K562 (cell line): ENCODE results near the gene PCDHGA8.

ENCODE experiments used
- ATF2 ChIP-seq: sonication (generic); formaldehyde crosslinking; IDR thresholded peaks from 2 replicates; pipeline ENCODE4 v1.8.1; 2022; ENCODE audit warnings: missing genetic modification reagents
- ATF3 ChIP-seq, 2 experiments: fragments of 450-650 bp in 1 of 2; sonication (generic) in 1 of 2; formaldehyde crosslinking in 1 of 2; IDR thresholded peaks in 1 of 2; conservative IDR thresholded peaks in 1 of 2; 2 replicates each; pipeline versions ENCODE4 v1.6.1 to v1.8.1; 2016 to 2023; ENCODE audit warnings: mild to moderate bottlenecking in 2 of 2, moderate library complexity in 2 of 2, inconsistent platforms in 1 of 2, missing genetic modification reagents in 1 of 2
- E2F1 ChIP-seq: sonication (generic); formaldehyde crosslinking; IDR thresholded peaks from 2 replicates; pipeline ENCODE4 v1.8.1; 2023; ENCODE audit warnings: mild to moderate bottlenecking, missing genetic modification reagents, moderate library complexity
- EZH2 ChIP-seq: IDR thresholded peaks from 2 replicates; pipeline ENCODE4 v1.6.1; 2012; ENCODE audit warnings: low read depth, mild to moderate bottlenecking, inconsistent platforms, low read length, borderline replicate concordance
- MAX ChIP-seq: sonication (generic); formaldehyde crosslinking; IDR thresholded peaks from 2 replicates; pipeline ENCODE4 v1.9.0; 2022; ENCODE audit warnings: mild to moderate bottlenecking, missing genetic modification reagents
- PHF8 ChIP-seq: fragments of 200-600 bp; sonication (generic); IDR thresholded peaks from 2 replicates; pipeline ENCODE4 v1.6.1; 2012; ENCODE audit warnings: mixed run types, mild to moderate bottlenecking, inconsistent platforms, low read length, moderate library complexity, borderline replicate concordance
- POLR2AphosphoS5 ChIP-seq: IDR thresholded peaks from 2 replicates; pipeline ENCODE4 v1.6.1; 2011; ENCODE audit warnings: mild to moderate bottlenecking, low read depth, low read length, moderate library complexity; ENCODE audit not compliant: control insufficient read depth, insufficient read depth
- RAD21 ChIP-seq, 2 experiments: fragments of 250-450 bp in 1 of 2; fragments of 450-650 bp in 1 of 2; sonication (Bioruptor Pico) in 1 of 2; formaldehyde crosslinking in 1 of 2; IDR thresholded peaks in 1 of 2; conservative IDR thresholded peaks in 1 of 2; 2 replicates each; pipeline versions ENCODE4 v1.4.0 to v1.8.0; 2020 to 2022; ENCODE audit warnings: mild to moderate bottlenecking in 2 of 2, moderate library complexity in 1 of 2
- TEAD1 ChIP-seq, 2 experiments: fragments of 450-650 bp in 1 of 2; sonication (generic) in 1 of 2; formaldehyde crosslinking; IDR thresholded peaks; 2 replicates each; pipeline versions ENCODE4 v1.4.0 to v1.8.0; 2020 to 2022; ENCODE audit warnings: mild to moderate bottlenecking in 2 of 2, missing genetic modification reagents in 1 of 2
- TF ChIP-seq, protein P1 (sequence below), 3 experiments: IDR thresholded peaks in 2 of 3; conservative IDR thresholded peaks in 1 of 3; 2 replicates each; pipeline ENCODE4 v1.5.1; 2011 to 2012; ENCODE audit warnings: low read length in 3 of 3, mild to moderate bottlenecking in 3 of 3, control low read depth in 2 of 3, improper control_type of control experiment in 1 of 3, inconsistent platforms in 1 of 3, low read depth in 1 of 3, mixed read lengths in 1 of 3, moderate library complexity in 1 of 3; ENCODE audit not compliant: insufficient read depth in 2 of 3
- TF ChIP-seq, protein P2 (sequence below): fragments of 200-600 bp; sonication (generic); IDR thresholded peaks from one replicate; pipeline ENCODE4 v1.6.1; 2012; ENCODE audit warnings: mild to moderate bottlenecking, low read depth, low read length, inconsistent platforms

DNA sequence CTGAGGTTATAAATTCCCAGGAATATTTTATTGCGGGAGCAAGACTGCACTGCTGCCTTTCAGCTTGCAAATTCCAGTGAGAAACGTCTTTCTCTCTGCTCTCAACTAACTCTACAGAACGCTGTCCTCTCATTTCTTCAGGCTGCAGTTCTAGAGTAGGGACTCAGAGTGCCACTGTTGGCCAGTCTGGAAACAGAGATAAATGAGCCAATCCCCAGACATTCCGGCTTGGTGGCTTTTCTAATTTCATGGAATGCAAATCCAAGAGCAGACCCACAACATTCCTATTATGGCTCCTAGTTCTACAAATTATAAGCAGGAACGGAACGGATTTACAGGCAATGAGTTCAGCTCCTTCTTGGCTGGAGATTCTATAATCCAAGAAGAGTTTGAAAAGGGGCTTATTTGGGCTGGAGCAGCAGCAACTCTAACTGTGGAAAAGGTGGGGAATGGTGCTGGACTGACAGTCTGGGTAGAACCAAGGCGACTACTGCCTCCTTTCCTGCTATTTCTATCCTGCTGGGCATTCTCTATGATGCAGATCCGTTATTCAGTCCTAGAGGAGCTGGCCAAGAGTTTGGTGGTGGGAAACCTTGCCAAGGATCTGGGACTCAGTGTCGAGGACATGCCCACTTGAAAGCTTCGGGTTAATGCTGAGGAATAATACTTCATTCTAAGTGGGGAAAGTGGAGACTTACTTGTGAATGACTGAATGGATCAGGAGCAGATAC lies 47.1 kb downstream of the PCDHGA8 start:
- TF ChIP-seq MAX (CRISPR knock-in tag) (no peak), TEAD1 (CRISPR knock-in tag; IDR thresholded peaks at IDR 0.05) (no peak), ATF2 (CRISPR knock-in tag) (no peak), EZH2 (no peak), E2F1 (no peak), POLR2AphosphoS5 (no peak), RAD21 (CRISPR knock-in tag; conservative IDR thresholded peaks at IDR 0.05 in 1 of 2, IDR thresholded peaks at IDR 0.05 in 1 of 2) (no peak), ATF3 (IDR thresholded peaks at IDR 0.05) (no peak), ATF3 (CRISPR knock-in tag; conservative IDR thresholded peaks at IDR 0.05) (no peak), PHF8 (no peak)
- TF ChIP-seq, protein P1, sequence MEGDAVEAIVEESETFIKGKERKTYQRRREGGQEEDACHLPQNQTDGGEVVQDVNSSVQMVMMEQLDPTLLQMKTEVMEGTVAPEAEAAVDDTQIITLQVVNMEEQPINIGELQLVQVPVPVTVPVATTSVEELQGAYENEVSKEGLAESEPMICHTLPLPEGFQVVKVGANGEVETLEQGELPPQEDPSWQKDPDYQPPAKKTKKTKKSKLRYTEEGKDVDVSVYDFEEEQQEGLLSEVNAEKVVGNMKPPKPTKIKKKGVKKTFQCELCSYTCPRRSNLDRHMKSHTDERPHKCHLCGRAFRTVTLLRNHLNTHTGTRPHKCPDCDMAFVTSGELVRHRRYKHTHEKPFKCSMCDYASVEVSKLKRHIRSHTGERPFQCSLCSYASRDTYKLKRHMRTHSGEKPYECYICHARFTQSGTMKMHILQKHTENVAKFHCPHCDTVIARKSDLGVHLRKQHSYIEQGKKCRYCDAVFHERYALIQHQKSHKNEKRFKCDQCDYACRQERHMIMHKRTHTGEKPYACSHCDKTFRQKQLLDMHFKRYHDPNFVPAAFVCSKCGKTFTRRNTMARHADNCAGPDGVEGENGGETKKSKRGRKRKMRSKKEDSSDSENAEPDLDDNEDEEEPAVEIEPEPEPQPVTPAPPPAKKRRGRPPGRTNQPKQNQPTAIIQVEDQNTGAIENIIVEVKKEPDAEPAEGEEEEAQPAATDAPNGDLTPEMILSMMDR (IDR thresholded peaks at IDR 0.05 in 2 of 3, conservative IDR thresholded peaks at IDR 0.05 in 1 of 3; ENCODE audit: insufficient read depth in 2 of 3, low read depth in 1 of 3, low read length in 3 of 3): no peak
- TF ChIP-seq, protein P2, sequence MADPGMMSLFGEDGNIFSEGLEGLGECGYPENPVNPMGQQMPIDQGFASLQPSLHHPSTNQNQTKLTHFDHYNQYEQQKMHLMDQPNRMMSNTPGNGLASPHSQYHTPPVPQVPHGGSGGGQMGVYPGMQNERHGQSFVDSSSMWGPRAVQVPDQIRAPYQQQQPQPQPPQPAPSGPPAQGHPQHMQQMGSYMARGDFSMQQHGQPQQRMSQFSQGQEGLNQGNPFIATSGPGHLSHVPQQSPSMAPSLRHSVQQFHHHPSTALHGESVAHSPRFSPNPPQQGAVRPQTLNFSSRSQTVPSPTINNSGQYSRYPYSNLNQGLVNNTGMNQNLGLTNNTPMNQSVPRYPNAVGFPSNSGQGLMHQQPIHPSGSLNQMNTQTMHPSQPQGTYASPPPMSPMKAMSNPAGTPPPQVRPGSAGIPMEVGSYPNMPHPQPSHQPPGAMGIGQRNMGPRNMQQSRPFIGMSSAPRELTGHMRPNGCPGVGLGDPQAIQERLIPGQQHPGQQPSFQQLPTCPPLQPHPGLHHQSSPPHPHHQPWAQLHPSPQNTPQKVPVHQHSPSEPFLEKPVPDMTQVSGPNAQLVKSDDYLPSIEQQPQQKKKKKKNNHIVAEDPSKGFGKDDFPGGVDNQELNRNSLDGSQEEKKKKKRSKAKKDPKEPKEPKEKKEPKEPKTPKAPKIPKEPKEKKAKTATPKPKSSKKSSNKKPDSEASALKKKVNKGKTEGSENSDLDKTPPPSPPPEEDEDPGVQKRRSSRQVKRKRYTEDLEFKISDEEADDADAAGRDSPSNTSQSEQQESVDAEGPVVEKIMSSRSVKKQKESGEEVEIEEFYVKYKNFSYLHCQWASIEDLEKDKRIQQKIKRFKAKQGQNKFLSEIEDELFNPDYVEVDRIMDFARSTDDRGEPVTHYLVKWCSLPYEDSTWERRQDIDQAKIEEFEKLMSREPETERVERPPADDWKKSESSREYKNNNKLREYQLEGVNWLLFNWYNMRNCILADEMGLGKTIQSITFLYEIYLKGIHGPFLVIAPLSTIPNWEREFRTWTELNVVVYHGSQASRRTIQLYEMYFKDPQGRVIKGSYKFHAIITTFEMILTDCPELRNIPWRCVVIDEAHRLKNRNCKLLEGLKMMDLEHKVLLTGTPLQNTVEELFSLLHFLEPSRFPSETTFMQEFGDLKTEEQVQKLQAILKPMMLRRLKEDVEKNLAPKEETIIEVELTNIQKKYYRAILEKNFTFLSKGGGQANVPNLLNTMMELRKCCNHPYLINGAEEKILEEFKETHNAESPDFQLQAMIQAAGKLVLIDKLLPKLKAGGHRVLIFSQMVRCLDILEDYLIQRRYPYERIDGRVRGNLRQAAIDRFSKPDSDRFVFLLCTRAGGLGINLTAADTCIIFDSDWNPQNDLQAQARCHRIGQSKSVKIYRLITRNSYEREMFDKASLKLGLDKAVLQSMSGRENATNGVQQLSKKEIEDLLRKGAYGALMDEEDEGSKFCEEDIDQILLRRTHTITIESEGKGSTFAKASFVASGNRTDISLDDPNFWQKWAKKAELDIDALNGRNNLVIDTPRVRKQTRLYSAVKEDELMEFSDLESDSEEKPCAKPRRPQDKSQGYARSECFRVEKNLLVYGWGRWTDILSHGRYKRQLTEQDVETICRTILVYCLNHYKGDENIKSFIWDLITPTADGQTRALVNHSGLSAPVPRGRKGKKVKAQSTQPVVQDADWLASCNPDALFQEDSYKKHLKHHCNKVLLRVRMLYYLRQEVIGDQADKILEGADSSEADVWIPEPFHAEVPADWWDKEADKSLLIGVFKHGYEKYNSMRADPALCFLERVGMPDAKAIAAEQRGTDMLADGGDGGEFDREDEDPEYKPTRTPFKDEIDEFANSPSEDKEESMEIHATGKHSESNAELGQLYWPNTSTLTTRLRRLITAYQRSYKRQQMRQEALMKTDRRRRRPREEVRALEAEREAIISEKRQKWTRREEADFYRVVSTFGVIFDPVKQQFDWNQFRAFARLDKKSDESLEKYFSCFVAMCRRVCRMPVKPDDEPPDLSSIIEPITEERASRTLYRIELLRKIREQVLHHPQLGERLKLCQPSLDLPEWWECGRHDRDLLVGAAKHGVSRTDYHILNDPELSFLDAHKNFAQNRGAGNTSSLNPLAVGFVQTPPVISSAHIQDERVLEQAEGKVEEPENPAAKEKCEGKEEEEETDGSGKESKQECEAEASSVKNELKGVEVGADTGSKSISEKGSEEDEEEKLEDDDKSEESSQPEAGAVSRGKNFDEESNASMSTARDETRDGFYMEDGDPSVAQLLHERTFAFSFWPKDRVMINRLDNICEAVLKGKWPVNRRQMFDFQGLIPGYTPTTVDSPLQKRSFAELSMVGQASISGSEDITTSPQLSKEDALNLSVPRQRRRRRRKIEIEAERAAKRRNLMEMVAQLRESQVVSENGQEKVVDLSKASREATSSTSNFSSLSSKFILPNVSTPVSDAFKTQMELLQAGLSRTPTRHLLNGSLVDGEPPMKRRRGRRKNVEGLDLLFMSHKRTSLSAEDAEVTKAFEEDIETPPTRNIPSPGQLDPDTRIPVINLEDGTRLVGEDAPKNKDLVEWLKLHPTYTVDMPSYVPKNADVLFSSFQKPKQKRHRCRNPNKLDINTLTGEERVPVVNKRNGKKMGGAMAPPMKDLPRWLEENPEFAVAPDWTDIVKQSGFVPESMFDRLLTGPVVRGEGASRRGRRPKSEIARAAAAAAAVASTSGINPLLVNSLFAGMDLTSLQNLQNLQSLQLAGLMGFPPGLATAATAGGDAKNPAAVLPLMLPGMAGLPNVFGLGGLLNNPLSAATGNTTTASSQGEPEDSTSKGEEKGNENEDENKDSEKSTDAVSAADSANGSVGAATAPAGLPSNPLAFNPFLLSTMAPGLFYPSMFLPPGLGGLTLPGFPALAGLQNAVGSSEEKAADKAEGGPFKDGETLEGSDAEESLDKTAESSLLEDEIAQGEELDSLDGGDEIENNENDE: no peak
